Fibroblast of skin of right biceps (primary cell): ENCODE data around the gene TBC1D2.
"Not testable (repeated sequence)": the region's sequence is repeated elsewhere in the genome, so short reads cannot be mapped to it uniquely, and the experiment has no call there.

Source experiments
- DNase-seq: peaks from one replicate; pipeline ENCODE4 v3.0.0-alpha.2; 2013

TBC1D2 gene

GRCh38 chr9:98255578-98256296 is at the start of gene TBC1D2:
TSS of gene TBC1D2 (minus strand) at chr9:98255649. CDS start at chr9:98255541, 108 bp downstream.
- DNase-seq, result peak; percentile 92

- no peak for DNase-seq
These were observed 48.9 kb upstream of the TBC1D2 start for GRCh38 chr9:98304381-98304780.

- DNase-seq, result no peak
These were observed 48.2 kb upstream of the TBC1D2 start for GRCh38 chr9:98303633-98304125.

- no peak for DNase-seq
These were observed 47.6 kb upstream of the TBC1D2 start for GRCh38 chr9:98302938-98303632.

GRCh38 chr9:98302150-98302549 is 46.7 kb upstream of the TBC1D2 start:
- DNase-seq, result no peak

GRCh38 chr9:98300611-98301010 is 45.2 kb upstream of the TBC1D2 start:
- DNase-seq, result no peak

- no peak for DNase-seq
These were observed 43.0 kb upstream of the TBC1D2 start for GRCh38 chr9:98298476-98298875.

- DNase-seq, result no peak
These were observed 40.4 kb upstream of the TBC1D2 start for GRCh38 chr9:98295824-98296223.

GRCh38 chr9:98291820-98292219 is 36.4 kb upstream of the TBC1D2 start:
- no peak for DNase-seq

GRCh38 chr9:98290411-98290810 is 35.0 kb upstream of the TBC1D2 start:
- DNase-seq, result no peak

- DNase-seq, result no peak
These were observed 34.3 kb upstream of the TBC1D2 start for GRCh38 chr9:98289614-98290201.

- no peak for DNase-seq
These were observed 33.4 kb upstream of the TBC1D2 start for GRCh38 chr9:98288881-98289280.

GRCh38 chr9:98287384-98287783 is 31.9 kb upstream of the TBC1D2 start:
- peak; percentile 5 for DNase-seq

- no peak for DNase-seq
These were observed 30.0 kb upstream of the TBC1D2 start for GRCh38 chr9:98285446-98285845.

GRCh38 chr9:98284754-98285153 is 29.3 kb upstream of the TBC1D2 start:
- DNase-seq, result no peak

- DNase-seq, result not testable (repeated sequence)
These were observed 27.7 kb upstream of the TBC1D2 start for GRCh38 chr9:98283143-98283542.

GRCh38 chr9:98281281-98281680 is 25.8 kb upstream of the TBC1D2 start:
- DNase-seq, result no peak

- no peak for DNase-seq
These were observed 25.1 kb upstream of the TBC1D2 start for GRCh38 chr9:98280574-98280973.

GRCh38 chr9:98280162-98280561 is 24.7 kb upstream of the TBC1D2 start:
- DNase-seq, result no peak

- DNase-seq, result no peak
These were observed 21.5 kb upstream of the TBC1D2 start for GRCh38 chr9:98276907-98277469.

GRCh38 chr9:98275159-98275558 is 19.7 kb upstream of the TBC1D2 start:
- no peak for DNase-seq

- no peak for DNase-seq
These were observed 16.6 kb upstream of the TBC1D2 start for GRCh38 chr9:98272083-98272482.

- no peak for DNase-seq
These were observed 16.0 kb upstream of the TBC1D2 start for GRCh38 chr9:98271479-98271878.

- not testable (repeated sequence) for DNase-seq
These were observed 14.8 kb upstream of the TBC1D2 start for GRCh38 chr9:98270284-98270683.
